HG02970 (cell line): Measurements from ENCODE around the gene CCDC150.

Source experiments
- ATAC-seq: cut with Tn5 transposase; IDR thresholded peaks from one replicate; pipeline ENCODE4 v1.9.1; 2021; ENCODE audit warnings: mild to moderate bottlenecking, moderate library complexity, moderate number of reproducible peaks; ENCODE audit not compliant: unreplicated experiment, low FRiP score

CCDC150 gene

DNA sequence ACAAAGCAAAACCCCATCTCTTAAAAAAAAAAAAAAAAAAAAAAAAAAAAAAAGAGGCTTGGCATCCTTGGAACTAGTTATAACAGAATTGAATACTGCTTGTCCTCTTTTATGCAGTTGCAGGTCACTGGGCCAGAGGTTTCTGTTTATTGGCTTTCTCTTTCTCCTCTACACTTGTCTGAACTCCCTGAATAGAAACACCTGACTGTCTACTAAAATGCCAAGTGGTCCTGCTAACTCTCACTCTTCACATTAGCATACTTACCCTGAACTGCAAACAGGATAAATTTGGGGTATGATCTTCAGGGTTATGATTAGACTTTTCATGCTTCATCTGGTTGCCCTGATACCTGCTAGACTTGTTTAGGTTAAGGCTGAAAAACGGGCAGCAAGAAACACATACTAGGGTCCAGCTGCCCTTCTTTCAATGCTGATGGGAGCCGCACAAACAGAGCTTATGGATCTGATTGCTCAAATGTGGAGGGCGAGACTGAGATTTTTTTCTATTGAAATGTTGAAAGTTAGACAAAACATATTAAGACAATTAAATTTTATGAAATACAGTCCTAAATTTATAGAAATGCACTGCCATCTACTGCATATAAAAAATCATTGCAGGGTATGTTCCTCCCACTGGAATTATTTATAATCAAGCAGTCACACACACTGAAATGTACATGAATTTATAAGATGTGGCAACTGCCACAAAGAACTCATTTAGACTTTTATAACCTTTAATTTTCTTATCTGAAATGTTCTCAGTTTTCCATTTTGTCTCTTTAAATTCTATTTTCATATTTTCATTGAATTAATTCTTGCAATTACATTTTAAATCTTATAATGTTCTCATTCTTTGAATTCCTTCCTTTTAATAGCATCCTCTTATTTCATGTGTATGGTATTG, 119.2 kb downstream of the CCDC150 start:
- no peak for ATAC-seq

DNA sequence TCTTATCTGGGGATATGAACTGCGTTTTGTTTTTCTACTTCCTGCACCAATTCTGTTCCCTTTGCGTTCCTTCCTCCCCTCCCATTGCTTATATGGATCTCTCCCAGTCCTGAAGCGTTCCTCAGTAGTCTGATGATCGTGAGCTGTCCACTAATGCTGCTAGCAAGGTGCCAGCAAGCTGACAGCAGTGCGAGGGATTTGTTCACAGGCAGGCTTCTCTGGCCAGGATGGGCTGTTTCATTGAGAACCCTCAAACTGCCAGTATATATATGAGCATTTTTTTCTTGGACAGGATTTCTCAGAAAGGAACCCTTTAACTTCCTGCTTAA, 119.8 kb downstream of the CCDC150 start:
- no peak for ATAC-seq

DNA sequence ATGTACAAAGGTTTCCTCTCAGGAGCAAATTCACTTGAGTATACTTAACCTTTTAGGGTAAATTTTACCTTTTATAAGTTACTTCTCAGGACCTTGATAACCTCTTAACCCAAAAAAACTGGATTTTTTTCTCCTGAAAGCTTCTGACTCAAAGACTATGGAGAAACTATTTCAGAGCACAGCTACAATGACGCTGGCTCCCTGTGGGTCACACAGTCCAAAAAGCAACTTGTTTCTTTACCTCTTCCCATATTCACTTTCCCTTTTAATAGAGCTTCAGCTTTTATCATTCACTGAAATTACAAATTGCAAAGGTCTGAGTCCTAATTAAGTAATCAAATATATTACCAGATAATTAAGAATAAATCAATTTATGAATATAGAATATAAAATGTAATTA, 127.6 kb downstream of the CCDC150 start:
- ATAC-seq: no peak
